Uterus (tissue), 2 donors: ENCODE results near the gene IGFBP3.

Experiments used
- CTCF ChIP-seq, 4 experiments: fragments of 200-600 bp in 2 of 4; fragments of 450-650 bp in 2 of 4; sonication (generic) in 2 of 4; IDR thresholded peaks; one replicate each; pipeline ENCODE4 v1.5.1; 2016 to 2019; ENCODE audit warnings: antibody characterized with exemption in 4 of 4, mild to moderate bottlenecking in 2 of 4, moderate library complexity in 1 of 4
- POLR2A ChIP-seq, 2 donors: fragments of 450-650 bp; IDR thresholded peaks; one replicate each; pipeline ENCODE4 v1.6.1; 2016; ENCODE audit warnings: antibody characterized with exemption in 2 of 2, mild to moderate bottlenecking in 1 of 2, moderate library complexity in 1 of 2

- no peak for TF ChIP-seq POLR2A (IDR thresholded peaks at IDR 0.05)
- TF ChIP-seq CTCF (IDR thresholded peaks at IDR 0.05): no peak
These were observed 30.8 kb downstream of the IGFBP3 start for GRCh38 chr7:45890125-45890901.
